HepG2 (cell line): ENCODE results near the gene MCFD2. TPM values are rescaled to one million over a fixed set of nuclear protein-coding genes. Genes with fewer than 3 reads are reported as not detected.

Experiments
- ATAC-seq: fragments of 200-7000 bp; cut with Tn5 transposase; 3 replicates; pipeline ENCODE4 v1.9.1; 2020; ENCODE audit warnings: mild to moderate bottlenecking, moderate library complexity
- BruUV-seq: library from RNA; stranded (reverse); fragments of 400-500 nt; replicated peaks from 2 replicates; lab custom pipeline; 2021; lab: Mats Ljungman, UMichigan
- CTCF ChIA-PET: fragments of 300-600 bp; formaldehyde crosslinking; extraction: SDS; loops from one replicate; lab custom pipeline; 2021; ENCODE audit warnings: low total read pairs, inconsistent platforms, low intra/inter-chr PET ratio; lab: Yijun Ruan, JAX
- POLR2A ChIA-PET: fragments of 350-600 bp; sonication (Branson Sonifier 250); formaldehyde crosslinking; loops from one replicate; lab custom pipeline; 2020; ENCODE audit warnings: antibody characterized with exemption, inconsistent platforms; lab: Yijun Ruan, JAX
- DNase-seq: peaks from one replicate; pipeline ENCODE4 v3.0.0-alpha.2; 2015; ENCODE audit warnings: low spot score
- FAIRE-seq: peaks from 3 replicates; lab custom pipeline; 2011; peaks lifted over from hg19 to GRCh38; lab: Jason Lieb, UNC
- H2AFZ ChIP-seq: one replicate; pipeline ENCODE4 v1.6.1; 2011; ENCODE audit warnings: low read length, inconsistent platforms
- H3K27ac ChIP-seq: fragments of 300-600 bp; 3 replicates; pipeline ENCODE4 v1.8.0; 2011; ENCODE audit warnings: mixed run types, mild to moderate bottlenecking, mixed read lengths, low read length, inconsistent platforms; ENCODE audit not compliant: insufficient read depth; ENCODE audit errors: extremely low read length
- H3K27me3 ChIP-seq, 2 experiments: fragments of 200-600 bp in 1 of 2; 2 replicates in 1 of 2; 3 replicates in 1 of 2; pipeline versions ENCODE4 v1.6.0 to v1.8.0; 2011; ENCODE audit warnings: low read length in 2 of 2, mild to moderate bottlenecking in 2 of 2, moderate library complexity in 2 of 2, inconsistent platforms in 1 of 2; ENCODE audit not compliant: insufficient read depth in 2 of 2, control insufficient read depth in 1 of 2
- H3K36me3 ChIP-seq, 2 experiments: fragments of 200-600 bp in 1 of 2; replicated peaks in 1 of 2; 2 replicates in 1 of 2; 3 replicates in 1 of 2; pipeline versions ENCODE4 v1.5.1 to v1.8.0; 2011; ENCODE audit warnings: low read length in 2 of 2, inconsistent platforms in 1 of 2; ENCODE audit not compliant: insufficient read depth in 2 of 2, control insufficient read depth in 1 of 2
- H3K4me1 ChIP-seq: 2 replicates; pipeline ENCODE4 v1.5.1; 2012; ENCODE audit warnings: low read length, inconsistent platforms; ENCODE audit not compliant: insufficient read depth
- H3K4me2 ChIP-seq: 2 replicates; pipeline ENCODE4 v1.6.0; 2011; ENCODE audit warnings: low read depth, low read length, inconsistent platforms
- H3K4me3 ChIP-seq, 3 experiments: fragments of 200-600 bp in 1 of 3; sonication (generic), shearing (Covaris generic) in 1 of 3; replicated peaks in 1 of 3; 2 replicates each; pipeline ENCODE4 v1.5.1; 2011 to 2016; ENCODE audit warnings: low read length in 3 of 3, inconsistent platforms in 2 of 3, low read depth in 2 of 3, mild to moderate bottlenecking in 2 of 3, control low read depth in 1 of 3, mixed read lengths in 1 of 3; ENCODE audit not compliant: insufficient read depth in 1 of 3
- H3K79me2 ChIP-seq: one replicate; pipeline ENCODE4 v1.6.1; 2011; ENCODE audit warnings: low read length, inconsistent platforms; ENCODE audit not compliant: insufficient read depth
- H3K9ac ChIP-seq: 2 replicates; pipeline ENCODE4 v1.6.0; 2011; ENCODE audit warnings: mild to moderate bottlenecking, low read depth, low read length, inconsistent platforms; ENCODE audit not compliant: insufficient read depth
- H3K9me3 ChIP-seq: 2 replicates; pipeline ENCODE4 v1.5.1; 2012; ENCODE audit warnings: mild to moderate bottlenecking, low read length
- H4K20me1 ChIP-seq: 2 replicates; pipeline ENCODE4 v1.6.0; 2011; ENCODE audit warnings: inconsistent platforms, mild to moderate bottlenecking, low read length, moderate library complexity; ENCODE audit not compliant: insufficient read depth
- FOXK1 ChIP-seq: sonication (generic); formaldehyde crosslinking; IDR thresholded peaks from 2 replicates; pipeline ENCODE4 v1.4.0; 2020; ENCODE audit warnings: low read depth, missing genetic modification reagents, borderline replicate concordance
- FOXP4 ChIP-seq: sonication (generic); formaldehyde crosslinking; IDR thresholded peaks from 2 replicates; pipeline ENCODE4 v1.4.0; 2020; ENCODE audit warnings: missing genetic modification reagents
- GATA4 ChIP-seq: sonication (generic); IDR thresholded peaks from 2 replicates; pipeline ENCODE4 v1.6.1; 2016; ENCODE audit warnings: antibody characterized with exemption, low read depth, borderline replicate concordance
- NFE2 ChIP-seq: sonication (generic); formaldehyde crosslinking; IDR thresholded peaks from 2 replicates; pipeline ENCODE4 v1.4.0; 2020; ENCODE audit warnings: missing genetic modification reagents
- NFYB ChIP-seq: sonication (generic); formaldehyde crosslinking; IDR thresholded peaks from 2 replicates; pipeline ENCODE4 v1.4.0; 2020; ENCODE audit warnings: missing genetic modification reagents
- TEAD3 ChIP-seq: optimal IDR thresholded peaks from 2 replicates; pipeline ENCODE3; 2016; ENCODE audit warnings: borderline replicate concordance
- ZNF746 ChIP-seq: sonication (generic); formaldehyde crosslinking; IDR thresholded peaks from 2 replicates; pipeline ENCODE4 v1.8.0; 2022; ENCODE audit warnings: mild to moderate bottlenecking, missing genetic modification reagents
- WGBS: methylation state at CpG from one replicate; pipeline ENCODE4 v1.1.6; 2017; ENCODE audit warnings: low lambda C conversion rate; 5-methylcytosine and 5-hydroxymethylcytosine counted together
- in situ Hi-C: cut with HindIII; loops from 2 replicates; pipeline ENCODE4 v1.10.0; 2017; ENCODE audit warnings: low pct_unique_long_range_greater_than_20kb; ENCODE audit not compliant: extremely low pct_ligation_motif_present
- intact Hi-C: fragments of 100-400 bp; cut with micrococcal nuclease; formaldehyde crosslinking; loops from one replicate; pipeline ENCODE4 v1.10.0; 2022; ENCODE audit not compliant: unreplicated experiment
- polyA plus RNA-seq, 8 experiments: library from polyadenylated mRNA; depleted of rRNA in 3 of 8; stranded (reverse) in 7 of 8; unstranded in 1 of 8; fragments of >200 nt; fragmentation: Illumina TruSeq in 4 of 8; extraction: Trizol in 4 of 8; gene quantifications; 2 replicates each; pipeline versions ENCODE4 v1.2.1 to v1.2.3, GENCODE V29; 2011 to 2016; ENCODE audit warnings: low read depth in 4 of 8, missing spikeins in 1 of 8, mixed read lengths in 1 of 8; ENCODE audit not compliant: insufficient read depth in 1 of 8
- total RNA-seq, 5 experiments: library from RNA; depleted of rRNA; stranded (reverse); fragments of >200 nt; fragmentation: Illumina TruSeq; extraction: Trizol; gene quantifications; 2 replicates each; pipeline ENCODE4 v1.2.3, GENCODE V29; 2016; ENCODE audit warnings: low read depth in 1 of 5

The MCFD2 gene
- total and polyA plus RNA-seq, 2 of the 13 experiments (the other 11 are each of a cell fraction or from before 2014, with no cell fraction given), result 183 to 232 TPM

GRCh38 chr2:46958431-46959017, 42.9 kb upstream of the MCFD2 start:
- H3K36me3 ChIP-seq, result peaks cover 24 to 63% of the 10 kb centered on the region in 2 experiments
- in situ Hi-C loops (no loop called here), intact Hi-C loops (no loop called here)
- H3K27ac ChIP-seq, result no peak overlapping the region
- no peaks in the 10 kb centered on the region for H3K79me2 ChIP-seq
- ChIA-PET POLR2A (no interaction called here), CTCF (no interaction called here)
- no peaks in the 10 kb centered on the region for H4K20me1 ChIP-seq
- FAIRE-seq, result no peak
- no peak for ATAC-seq
- no TSS peak for BruUV-seq
- H3K27me3 ChIP-seq, result no peaks in the 10 kb centered on the region
- no peak overlapping the region for H2AFZ ChIP-seq
- H3K4me2 ChIP-seq, result no peak overlapping the region
- no peaks in the 10 kb centered on the region for H3K9me3 ChIP-seq
- H3K9ac ChIP-seq, result no peak overlapping the region
- H3K4me1 ChIP-seq, result peaks cover 40% of the 10 kb centered on the region
- TF ChIP-seq FOXK1 (CRISPR knock-in tag) (no peak), GATA4 (no peak), FOXP4 (CRISPR knock-in tag) (no peak), NFYB (CRISPR knock-in tag) (no peak), TEAD3 (CRISPR knock-in tag) (no peak), ZNF746 (CRISPR knock-in tag) (no peak), NFE2 (CRISPR knock-in tag) (no peak)
- H3K4me3 ChIP-seq, result no peak overlapping the region
- DNase-seq, result no peak
- 95% methylated on average over 17 of the region's 17 CpGs for WGBS
